Putamen (tissue), 1 donor: ENCODE data around the gene CARTPT.

Source experiments
- DNase-seq: peaks from one replicate; pipeline ENCODE4 v3.0.0-alpha.2; 2016; ENCODE audit warnings: low spot score

The CARTPT gene

GRCh38 chr5:71737931-71738539 is 19.0 kb downstream of the CARTPT start:
- DNase-seq: no peak

GRCh38 chr5:71738662-71739361 is 19.7 kb downstream of the CARTPT start:
- DNase-seq: no peak

DNA sequence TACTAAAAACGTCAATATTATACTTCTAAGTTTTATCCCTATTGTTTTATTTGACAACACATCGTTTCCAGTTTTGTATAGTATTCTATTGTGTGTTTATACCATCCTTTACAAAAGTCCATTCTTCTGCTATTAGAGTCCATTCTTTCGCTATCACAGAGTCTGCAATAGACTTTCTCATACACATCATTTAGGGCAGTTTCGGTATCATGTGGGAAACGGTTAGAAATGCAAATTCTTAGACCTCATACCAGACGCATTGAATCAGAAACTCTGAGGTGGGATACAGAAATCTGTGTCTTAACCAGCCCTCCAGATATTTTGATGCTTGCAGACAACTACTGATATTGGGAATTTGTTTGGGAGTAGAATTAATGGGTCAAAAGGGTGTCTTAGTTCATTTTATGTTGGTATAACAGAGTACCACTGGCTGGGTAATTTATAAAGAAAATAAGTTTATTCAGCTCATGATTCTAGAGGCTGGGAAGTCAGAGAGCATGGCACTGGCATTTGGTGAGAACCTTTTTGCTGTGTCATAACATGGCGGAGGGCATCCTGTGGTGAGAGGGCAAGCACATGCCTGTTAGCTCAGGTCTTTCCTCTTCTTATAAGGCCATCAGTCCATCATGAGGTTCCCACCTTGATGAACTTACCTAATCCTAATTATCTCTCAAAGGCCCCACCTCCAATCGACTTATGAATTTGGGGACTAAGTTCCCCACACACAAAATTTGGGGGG is 21.1 kb downstream of the CARTPT start:
- DNase-seq: no peak

GRCh38 chr5:71743155-71743554 is 24.1 kb downstream of the CARTPT start:
- no peak for DNase-seq

- DNase-seq: no peak
Observed at GRCh38 chr5:71744009-71744790, 25.1 kb downstream of the CARTPT start.

- no peak for DNase-seq
Observed at GRCh38 chr5:71747182-71747581, 28.1 kb downstream of the CARTPT start.

DNA sequence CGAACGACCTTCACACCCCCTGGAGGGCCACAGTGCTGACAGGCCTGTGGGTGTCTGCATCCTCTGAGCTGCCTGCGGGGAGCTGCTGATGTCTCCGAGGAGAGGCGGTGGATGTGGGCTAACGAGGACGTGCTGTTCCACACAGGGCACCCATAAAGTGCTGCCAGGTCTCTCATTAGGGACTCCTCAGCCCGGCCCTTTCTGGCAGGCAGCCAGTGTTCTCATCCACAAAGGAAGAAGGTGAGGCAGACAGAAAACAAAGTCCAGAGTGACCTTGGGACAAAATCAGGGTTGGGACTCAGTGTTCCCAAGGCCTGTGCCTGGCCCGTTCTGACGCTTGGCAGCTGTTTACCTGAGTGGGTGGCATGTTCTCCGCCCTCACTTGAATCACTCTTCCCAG is 29.3 kb downstream of the CARTPT start:
- DNase-seq: no peak

- DNase-seq: no peak
Observed at GRCh38 chr5:71751422-71751821, 32.3 kb downstream of the CARTPT start.

DNA sequence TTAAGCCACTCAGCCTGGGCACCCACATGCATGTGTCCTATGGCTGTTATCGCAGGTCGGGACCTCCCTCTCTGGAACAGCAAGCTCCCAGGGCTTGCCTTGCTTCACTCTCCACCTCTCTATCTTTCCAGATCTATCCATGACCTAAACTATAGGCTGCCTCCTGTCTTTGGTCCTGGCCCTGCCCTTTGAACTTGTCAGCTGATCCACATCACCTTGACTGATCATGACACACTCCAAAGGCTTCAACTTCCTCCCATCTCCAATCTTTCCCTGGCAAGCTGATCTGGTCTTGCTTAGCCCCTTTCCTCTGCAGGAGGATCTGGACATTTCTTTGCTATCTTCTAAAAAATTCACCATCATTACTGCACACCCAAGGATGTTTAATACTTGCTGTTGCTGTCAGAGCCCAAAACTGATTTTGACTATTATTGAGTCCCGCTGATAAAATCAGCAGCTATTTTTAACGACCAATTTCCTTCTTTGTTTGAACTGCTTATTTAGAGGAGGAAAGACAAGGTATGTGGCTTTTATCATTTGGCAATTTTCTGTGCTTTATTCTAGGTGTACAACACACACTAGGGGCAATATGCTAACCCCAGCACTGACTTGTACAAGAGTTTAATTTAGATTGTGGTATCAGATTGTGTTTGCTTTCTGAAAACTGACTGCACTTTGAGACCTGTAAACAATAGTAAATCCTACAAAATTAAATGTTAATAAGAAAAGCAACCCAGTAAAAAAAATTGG is 33.5 kb downstream of the CARTPT start:
- DNase-seq: no peak

GRCh38 chr5:71757590-71758543 is 38.8 kb downstream of the CARTPT start:
- peak; percentile 34 for DNase-seq

GRCh38 chr5:71762826-71763225 is 43.8 kb downstream of the CARTPT start:
- no peak for DNase-seq

DNA sequence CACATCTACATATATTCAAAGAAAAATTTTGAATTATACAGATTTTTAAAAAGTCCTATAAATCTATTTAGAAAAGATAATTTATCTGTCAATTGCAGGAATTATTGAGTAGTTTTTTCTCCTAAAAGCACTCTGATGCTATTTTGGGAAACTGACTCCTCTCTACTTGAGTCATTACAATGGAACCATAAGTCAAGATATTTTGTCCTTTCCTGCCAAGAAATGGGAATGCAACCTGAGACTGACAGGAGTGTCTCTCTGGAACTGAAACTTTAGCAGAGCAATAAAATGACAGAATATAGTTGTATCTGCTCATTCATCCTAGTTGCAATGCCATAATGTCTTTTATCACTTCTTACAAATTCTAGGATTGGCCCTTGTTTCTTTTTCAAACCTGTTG is 48.6 kb downstream of the CARTPT start:
- no peak for DNase-seq

- DNase-seq: no peak
Observed at GRCh38 chr5:71769287-71769686, 50.2 kb downstream of the CARTPT start.

GRCh38 chr5:71770381-71770780 is 51.3 kb downstream of the CARTPT start:
- no peak for DNase-seq
